Colonic mucosa (tissue), 4 donors: ENCODE results near the gene KAT6B. TPM values are rescaled to one million over a fixed set of nuclear protein-coding genes. Genes with fewer than 3 reads are reported as not detected.

Experiments used
- DNase-seq: peaks from one replicate; pipeline ENCODE4 v3.0.0-alpha.2; 2020
- H3K27ac ChIP-seq: fragments of 200-600 bp; one replicate; pipeline ENCODE4 v1.8.0; 2021
- H3K27me3 ChIP-seq: fragments of 200-600 bp; one replicate; pipeline ENCODE4 v1.8.0; 2021
- H3K36me3 ChIP-seq: fragments of 200-600 bp; one replicate; pipeline ENCODE4 v1.8.0; 2021
- H3K4me1 ChIP-seq: fragments of 200-600 bp; one replicate; pipeline ENCODE4 v1.8.0; 2021; ENCODE audit warnings: mild to moderate bottlenecking
- H3K4me3 ChIP-seq: fragments of 200-600 bp; one replicate; pipeline ENCODE4 v1.8.0; 2021
- H3K9ac ChIP-seq, 2 donors: one replicate each; pipeline ENCODE4 v1.7.0; 2013; ENCODE audit warnings: control low read depth in 2 of 2, low read depth in 2 of 2, low read length in 2 of 2
- H3K9me3 ChIP-seq: fragments of 200-600 bp; one replicate; pipeline ENCODE4 v1.8.0; 2021
- CTCF ChIP-seq: fragments of 200-600 bp; IDR thresholded peaks from one replicate; pipeline ENCODE4 v1.8.0; 2022; ENCODE audit warnings: antibody characterized with exemption, mild to moderate bottlenecking
- intact Hi-C: fragments of 100-400 bp; cut with DNase I; formaldehyde crosslinking; loops from one replicate; pipeline ENCODE4 v1.14.1; 2022
- total RNA-seq, 2 donors: library from RNA; stranded (reverse); fragmentation: NEBNext Ultra II Directional in 1 of 2; extraction: Animal tissue kit (Norgen Biotek cat#: 25700) in 1 of 2; gene quantifications; one replicate each; pipeline ENCODE4 v1.2.1, GENCODE V29; 2021
- donor health status: healthy.
- donor health status: DM: no; HTN: no; CAD: no.
- donor health status: DM: no; HTN: no; CAD: no.

KAT6B gene
- total RNA-seq, 2 donors from 2014 or later = 18.7 to 24.2 TPM

- Histone ChIP-seq H3K9ac (no peak overlapping the region), H3K4me1 (peaks cover 5% of the 10 kb centered on the region), H3K9me3 (no peaks in the 10 kb centered on the region), H3K27ac (no peak overlapping the region), H3K36me3 (no peaks in the 10 kb centered on the region), H3K27me3 (no peaks in the 10 kb centered on the region), H3K4me3 (no peak overlapping the region)
- DNase-seq = no peak
- TF ChIP-seq CTCF = no peak
- intact Hi-C loops = no loop called here
Observed at GRCh38 chr10:74988832-74989561, 162.6 kb downstream of the KAT6B start.

GRCh38 chr10:74991435-74991834 lies 165.0 kb downstream of the KAT6B start:
- Histone ChIP-seq H3K9ac (no peak overlapping the region), H3K27ac (no peak overlapping the region), H3K27me3 (no peaks in the 10 kb centered on the region), H3K4me1 (peaks cover 5% of the 10 kb centered on the region), H3K36me3 (no peaks in the 10 kb centered on the region), H3K4me3 (no peak overlapping the region), H3K9me3 (no peaks in the 10 kb centered on the region)
- DNase-seq = no peak
- TF ChIP-seq CTCF = peak; percentile 42
- intact Hi-C loops = no loop called here

- DNase-seq = no peak
- Histone ChIP-seq H3K36me3 (no peaks in the 10 kb centered on the region), H3K27ac (no peak overlapping the region), H3K27me3 (no peaks in the 10 kb centered on the region), H3K9me3 (no peaks in the 10 kb centered on the region), H3K4me1 (peaks cover 5% of the 10 kb centered on the region), H3K4me3 (no peak overlapping the region), H3K9ac (no peak overlapping the region)
- intact Hi-C loops = no loop called here
- no peak for TF ChIP-seq CTCF
Observed at GRCh38 chr10:74992068-74992467, 165.7 kb downstream of the KAT6B start.

GRCh38 chr10:74993649-74994048 lies 167.2 kb downstream of the KAT6B start:
- no peaks in the 10 kb centered on the region for H3K36me3 ChIP-seq
- H3K27ac ChIP-seq = no peak overlapping the region
- peaks cover 5% of the 10 kb centered on the region for H3K4me1 ChIP-seq
- H3K27me3 ChIP-seq = no peaks in the 10 kb centered on the region
- intact Hi-C loops = no loop called here
- DNase-seq = no peak
- no peak for TF ChIP-seq CTCF
- no peak overlapping the region for H3K9ac ChIP-seq
- H3K4me3 ChIP-seq = no peak overlapping the region
- no peaks in the 10 kb centered on the region for H3K9me3 ChIP-seq

- DNase-seq = no peak
- H3K36me3 ChIP-seq = no peaks in the 10 kb centered on the region
- no peak overlapping the region for H3K9ac ChIP-seq
- intact Hi-C loops = no loop called here
- no peaks in the 10 kb centered on the region for H3K27me3 ChIP-seq
- no peak overlapping the region for H3K4me3 ChIP-seq
- no peaks in the 10 kb centered on the region for H3K4me1 ChIP-seq
- no peak overlapping the region for H3K27ac ChIP-seq
- TF ChIP-seq CTCF = no peak
- no peaks in the 10 kb centered on the region for H3K9me3 ChIP-seq
Observed at GRCh38 chr10:74994854-74995253, 168.5 kb downstream of the KAT6B start.
